Subcutaneous adipose tissue (tissue), 4 donors: ENCODE data around the gene GGT6. TPM values are rescaled to one million over a fixed set of nuclear protein-coding genes. Genes with fewer than 3 reads are reported as not detected.

Source experiments
- total RNA-seq, 4 donors: library from RNA; depleted of rRNA; stranded (reverse); fragments of >200 nt; gene quantifications; one replicate each; pipeline ENCODE4 v1.1.0, GENCODE V29; 2016
- TF ChIP-seq, protein P1 (sequence below): fragments of 450-650 bp; IDR thresholded peaks from one replicate; pipeline ENCODE4 v1.5.1; 2016; ENCODE audit warnings: low read depth, mild to moderate bottlenecking, control low read depth, antibody characterized with exemption, moderate library complexity

GGT6 gene
- total RNA-seq, 4 donors from 2014 or later: not detected

DNA sequence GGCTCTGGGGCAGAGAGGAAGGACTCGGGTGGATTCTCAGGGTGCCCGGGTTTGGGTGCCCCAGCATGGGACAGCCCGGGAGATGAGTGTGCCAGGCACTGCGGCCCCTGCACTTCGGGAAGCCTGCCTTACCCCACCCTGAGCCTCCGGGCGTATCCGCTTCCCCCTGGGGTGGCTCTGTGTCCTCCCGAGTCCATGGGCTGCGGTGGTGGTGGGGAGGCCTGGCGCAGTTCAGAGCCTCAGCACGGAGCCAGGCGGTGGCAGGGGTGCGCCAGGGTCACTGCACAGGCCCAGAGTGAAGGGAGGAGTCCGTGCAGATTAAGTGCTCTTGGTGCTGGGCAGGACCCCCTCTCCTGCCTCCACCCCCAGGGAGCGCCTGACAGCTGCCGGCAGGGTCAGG, 25.9 kb downstream of the GGT6 start:
- TF ChIP-seq, protein P1, sequence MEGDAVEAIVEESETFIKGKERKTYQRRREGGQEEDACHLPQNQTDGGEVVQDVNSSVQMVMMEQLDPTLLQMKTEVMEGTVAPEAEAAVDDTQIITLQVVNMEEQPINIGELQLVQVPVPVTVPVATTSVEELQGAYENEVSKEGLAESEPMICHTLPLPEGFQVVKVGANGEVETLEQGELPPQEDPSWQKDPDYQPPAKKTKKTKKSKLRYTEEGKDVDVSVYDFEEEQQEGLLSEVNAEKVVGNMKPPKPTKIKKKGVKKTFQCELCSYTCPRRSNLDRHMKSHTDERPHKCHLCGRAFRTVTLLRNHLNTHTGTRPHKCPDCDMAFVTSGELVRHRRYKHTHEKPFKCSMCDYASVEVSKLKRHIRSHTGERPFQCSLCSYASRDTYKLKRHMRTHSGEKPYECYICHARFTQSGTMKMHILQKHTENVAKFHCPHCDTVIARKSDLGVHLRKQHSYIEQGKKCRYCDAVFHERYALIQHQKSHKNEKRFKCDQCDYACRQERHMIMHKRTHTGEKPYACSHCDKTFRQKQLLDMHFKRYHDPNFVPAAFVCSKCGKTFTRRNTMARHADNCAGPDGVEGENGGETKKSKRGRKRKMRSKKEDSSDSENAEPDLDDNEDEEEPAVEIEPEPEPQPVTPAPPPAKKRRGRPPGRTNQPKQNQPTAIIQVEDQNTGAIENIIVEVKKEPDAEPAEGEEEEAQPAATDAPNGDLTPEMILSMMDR: no peak

GRCh38 chr17:4533523-4534504, 26.6 kb downstream of the GGT6 start:
- TF ChIP-seq, protein P1: no peak

DNA sequence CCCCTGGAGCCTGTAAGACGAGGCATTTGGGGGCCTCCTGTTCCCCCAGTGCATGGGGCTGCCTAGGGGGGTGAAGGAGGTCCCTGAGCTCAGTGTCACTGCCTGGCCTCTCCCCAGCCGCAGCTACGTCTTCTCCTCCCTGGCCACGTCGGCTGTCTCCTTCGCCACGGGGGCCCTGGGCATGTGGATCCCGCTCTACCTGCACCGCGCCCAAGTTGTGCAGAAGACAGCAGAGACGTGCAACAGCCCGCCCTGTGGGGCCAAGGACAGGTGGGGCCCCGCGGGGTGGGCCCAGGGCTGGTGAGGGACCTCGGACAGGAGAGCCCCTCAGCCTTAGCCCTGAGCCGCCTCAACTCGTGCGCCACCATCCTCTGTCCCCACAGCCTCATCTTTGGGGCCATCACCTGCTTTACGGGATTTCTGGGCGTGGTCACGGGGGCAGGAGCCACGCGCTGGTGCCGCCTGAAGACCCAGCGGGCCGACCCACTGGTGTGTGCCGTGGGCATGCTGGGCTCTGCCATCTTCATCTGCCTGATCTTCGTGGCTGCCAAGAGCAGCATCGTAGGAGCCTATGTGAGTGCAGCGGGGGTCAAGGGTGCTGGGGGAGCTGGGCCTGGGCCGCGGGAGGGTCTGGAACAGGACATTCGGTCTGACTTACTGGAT, 27.4 kb downstream of the GGT6 start:
- TF ChIP-seq, protein P1: no peak

DNA sequence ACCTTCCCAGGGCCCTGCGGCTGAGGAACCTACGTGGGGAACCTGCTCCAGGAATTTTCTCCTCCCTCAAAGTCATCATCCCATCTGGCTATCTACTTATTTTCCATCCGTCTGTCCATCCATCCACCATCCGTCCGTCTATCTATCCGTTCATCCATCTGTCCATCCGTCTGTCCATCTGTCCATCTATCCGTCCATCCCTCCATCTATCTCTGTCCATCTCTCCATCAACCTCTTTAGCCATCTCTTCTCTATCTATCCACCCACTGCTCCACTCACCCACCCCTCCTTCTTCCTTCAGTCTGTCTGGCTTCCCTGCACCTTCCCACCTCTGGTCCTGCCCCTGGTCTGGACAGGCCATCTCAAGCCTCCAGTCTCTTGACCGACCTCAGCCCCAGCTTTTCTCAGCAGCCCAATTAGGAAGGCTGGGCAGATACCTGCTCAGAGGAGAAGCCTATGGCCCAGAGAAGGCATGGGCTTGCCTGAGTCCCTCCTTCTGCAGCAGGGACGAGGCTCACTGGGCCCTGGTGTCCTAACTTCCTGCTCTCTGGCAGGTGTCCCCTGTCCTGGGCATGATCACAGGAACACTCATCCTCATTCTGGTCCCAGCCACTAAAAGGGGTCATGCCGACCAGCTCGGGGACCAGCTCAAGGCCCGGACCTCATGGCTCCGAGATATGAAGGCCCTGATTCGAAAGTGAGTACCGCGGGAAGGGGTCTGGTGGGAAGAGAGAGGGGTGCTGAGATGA, 28.2 kb downstream of the GGT6 start:
- TF ChIP-seq, protein P1: no peak

DNA sequence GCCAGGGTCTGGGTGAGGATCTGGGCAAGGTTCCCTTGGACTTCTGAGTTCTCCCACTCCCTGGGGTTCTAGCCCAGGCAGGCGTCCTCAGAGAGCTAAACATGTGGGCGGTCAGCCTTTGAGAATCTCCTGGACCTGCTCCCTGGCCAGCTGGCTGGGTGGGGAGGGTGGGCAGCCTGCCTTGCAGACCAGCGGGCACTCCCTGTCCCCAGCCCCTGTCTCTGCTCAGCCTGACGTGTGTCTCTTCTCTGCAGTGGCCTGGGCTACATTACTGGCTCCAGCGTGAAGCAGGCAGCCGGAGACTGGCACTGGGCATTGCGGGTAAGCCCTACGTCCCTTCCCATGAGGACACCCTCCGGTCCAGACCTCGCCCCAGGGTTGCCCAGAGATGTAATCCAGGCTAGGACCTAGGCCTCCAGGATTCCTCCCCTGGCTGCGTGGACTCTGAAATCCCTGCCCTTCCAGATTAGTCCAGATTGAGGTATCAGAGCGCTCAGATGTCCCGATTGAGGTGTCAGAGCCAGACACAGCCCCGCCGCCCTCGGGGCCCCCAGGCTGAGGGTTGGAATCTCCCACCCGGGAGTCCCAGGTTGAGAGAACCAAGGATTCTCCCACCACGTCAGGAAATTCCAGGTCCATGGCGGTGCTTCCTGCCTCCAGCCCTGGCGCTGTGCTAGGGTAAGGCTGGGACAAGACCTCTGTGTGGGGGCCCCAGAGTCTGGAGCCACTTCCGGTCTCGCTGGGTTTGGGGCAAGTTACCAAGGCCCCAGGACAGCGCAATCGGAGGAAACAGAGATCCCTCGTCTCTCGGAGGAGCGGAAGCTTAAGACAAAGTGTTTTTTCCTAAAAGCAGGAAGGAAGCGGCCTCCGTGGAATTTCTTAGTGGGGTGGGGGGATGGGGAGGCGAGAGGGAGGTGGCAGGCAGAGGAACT, 29.3 kb downstream of the GGT6 start:
- TF ChIP-seq, protein P1: no peak

DNA sequence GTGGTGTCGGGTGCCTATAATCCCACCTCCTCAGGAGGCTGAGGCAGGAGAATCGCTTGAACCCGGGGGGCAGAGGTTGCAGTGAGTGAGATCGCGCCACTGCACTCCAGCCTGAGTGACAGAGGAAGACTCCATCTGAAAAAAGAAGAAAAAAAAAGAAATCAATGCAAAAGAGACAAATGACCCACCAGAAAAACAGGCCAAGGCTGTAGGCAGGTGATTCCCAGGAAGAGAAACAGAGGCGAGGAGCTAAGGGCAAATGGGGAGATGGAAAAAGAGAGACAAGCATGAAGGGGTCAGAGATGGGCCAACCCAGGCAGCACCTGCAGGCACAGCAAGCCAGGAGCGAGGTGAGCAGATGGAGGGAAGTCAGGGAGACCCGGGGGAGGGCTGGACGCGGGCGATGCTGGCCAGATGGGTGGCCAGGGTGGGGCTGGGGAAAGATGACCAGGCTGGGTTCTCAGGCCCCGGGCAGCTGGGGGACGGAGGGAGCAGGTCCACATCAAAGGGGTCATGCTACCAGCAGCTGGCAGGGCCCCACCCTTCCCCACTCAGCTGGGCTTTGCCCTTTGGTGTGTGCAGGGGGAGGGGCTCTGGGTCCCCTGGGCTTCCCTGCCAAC, 30.7 kb downstream of the GGT6 start:
- TF ChIP-seq, protein P1: no peak
